Heart left ventricle (tissue), 13 donors: ENCODE measurements around the gene RNF32.

Experiments
- POLR2A ChIP-seq, 2 donors: fragments of 450-650 bp; IDR thresholded peaks; one replicate each; pipeline ENCODE4 v1.6.1; 2017; ENCODE audit warnings: antibody characterized with exemption in 2 of 2, mild to moderate bottlenecking in 2 of 2, moderate library complexity in 2 of 2
- TF ChIP-seq, protein P1 (sequence below), 12 donors: fragments of 200-600 bp; sonication (generic) in 4 of 12; IDR thresholded peaks; one replicate each; pipeline versions ENCODE4 v1.5.0 to v1.8.0; 2018 to 2022; ENCODE audit warnings: antibody characterized with exemption in 12 of 12, mild to moderate bottlenecking in 5 of 12
- donor health status: ischemic (EF 13 %, LVEDD 7.1; RV severe dilation, severe dysfunction).
- donor health status: DM: no; HTN: yes; CAD: no.
- donor health status: DM: no; HTN: no; CAD: no.
- donor health status: ischemic (EF 25% LVEDD 6.9; RV normal size, moderate dysfunction).
- donor health status: ischemic (EF 25% LVEDD 5.7; RV mildly dilated, moderate dysfunction).
- donor health status: ischemic (EF 35%, LVEDD 5.7; RV mildly dilated, moderate dysfunction).
- donor health status: nonischemic (EF 11% LVEDD 7.7; RV severe dilation, severe dysfunction).
- donor health status: DM: yes; HTN: yes; CAD: no.
- donor health status: PGD.
- donor health status: ischemic (EF 29% LVEDD 5.4; RV normal size, mild dysfunction).
- donor health status: nonischemic (EF 23%, LVEDD 6.1; RV moderate dilation, normal function).

DNA sequence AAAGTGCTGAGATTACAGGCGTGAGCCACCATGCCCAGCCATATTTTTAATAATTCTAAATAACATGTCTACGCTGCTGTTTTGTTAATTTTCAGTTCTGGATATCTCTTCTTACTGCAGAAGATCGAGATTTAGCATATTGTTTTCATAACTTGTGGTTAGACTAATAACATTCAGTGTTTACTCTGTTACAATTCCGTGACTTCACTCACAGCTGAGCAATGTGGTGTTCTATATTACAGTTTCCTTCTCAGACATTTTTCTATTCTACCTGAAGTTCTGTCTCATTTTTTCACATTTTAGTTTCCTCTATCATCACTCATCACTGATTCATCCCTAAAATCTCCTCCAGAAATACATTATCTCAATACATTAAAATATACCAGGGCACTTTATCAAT, 10.9 kb downstream of the RNF32 start:
- TF ChIP-seq, protein P1, sequence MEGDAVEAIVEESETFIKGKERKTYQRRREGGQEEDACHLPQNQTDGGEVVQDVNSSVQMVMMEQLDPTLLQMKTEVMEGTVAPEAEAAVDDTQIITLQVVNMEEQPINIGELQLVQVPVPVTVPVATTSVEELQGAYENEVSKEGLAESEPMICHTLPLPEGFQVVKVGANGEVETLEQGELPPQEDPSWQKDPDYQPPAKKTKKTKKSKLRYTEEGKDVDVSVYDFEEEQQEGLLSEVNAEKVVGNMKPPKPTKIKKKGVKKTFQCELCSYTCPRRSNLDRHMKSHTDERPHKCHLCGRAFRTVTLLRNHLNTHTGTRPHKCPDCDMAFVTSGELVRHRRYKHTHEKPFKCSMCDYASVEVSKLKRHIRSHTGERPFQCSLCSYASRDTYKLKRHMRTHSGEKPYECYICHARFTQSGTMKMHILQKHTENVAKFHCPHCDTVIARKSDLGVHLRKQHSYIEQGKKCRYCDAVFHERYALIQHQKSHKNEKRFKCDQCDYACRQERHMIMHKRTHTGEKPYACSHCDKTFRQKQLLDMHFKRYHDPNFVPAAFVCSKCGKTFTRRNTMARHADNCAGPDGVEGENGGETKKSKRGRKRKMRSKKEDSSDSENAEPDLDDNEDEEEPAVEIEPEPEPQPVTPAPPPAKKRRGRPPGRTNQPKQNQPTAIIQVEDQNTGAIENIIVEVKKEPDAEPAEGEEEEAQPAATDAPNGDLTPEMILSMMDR (IDR thresholded peaks at IDR 0.05) = no peak
- no peak for TF ChIP-seq POLR2A (IDR thresholded peaks at IDR 0.05)
